ENCODE measurements around the gene IQGAP2.

IQGAP2 gene

GRCh38 chr5:76555717-76556116 is 152.6 kb downstream of the IQGAP2 start:
- TF ChIP-seq GATA1 (IDR thresholded peaks at IDR 0.05; ENCODE audit: low read depth, low read length) (no peak), POLR2A (IDR thresholded peaks at IDR 0.05; ENCODE audit: low read length) (no peak)
- DNase-seq = no peak

- no peak for TF ChIP-seq POLR2A (IDR thresholded peaks at IDR 0.05; ENCODE audit: low read length)
- TF ChIP-seq GATA1 (IDR thresholded peaks at IDR 0.05; ENCODE audit: low read depth, low read length) = no peak
- DNase-seq = no peak
Observed at GRCh38 chr5:76556511-76557221, 153.6 kb downstream of the IQGAP2 start.

GRCh38 chr5:76560952-76561891 is 158.1 kb downstream of the IQGAP2 start:
- TF ChIP-seq GATA1 (IDR thresholded peaks at IDR 0.05; ENCODE audit: low read depth, low read length) = no peak
- TF ChIP-seq POLR2A (IDR thresholded peaks at IDR 0.05; ENCODE audit: low read length) = no peak
- no peak for DNase-seq

GRCh38 chr5:76561959-76562358 is 158.9 kb downstream of the IQGAP2 start:
- no peak for TF ChIP-seq GATA1 (IDR thresholded peaks at IDR 0.05; ENCODE audit: low read depth, low read length)
- TF ChIP-seq POLR2A (IDR thresholded peaks at IDR 0.05; ENCODE audit: low read length) = no peak
- no peak for DNase-seq

GRCh38 chr5:76565009-76565408 is 161.9 kb downstream of the IQGAP2 start:
- TF ChIP-seq GATA1 (IDR thresholded peaks at IDR 0.05; ENCODE audit: low read depth, low read length) (no peak), POLR2A (IDR thresholded peaks at IDR 0.05; ENCODE audit: low read length) (no peak)
- no peak for DNase-seq

GRCh38 chr5:76570153-76570552 is 167.1 kb downstream of the IQGAP2 start:
- DNase-seq = no peak
- TF ChIP-seq GATA1 (IDR thresholded peaks at IDR 0.05; ENCODE audit: low read depth, low read length) (no peak), POLR2A (IDR thresholded peaks at IDR 0.05; ENCODE audit: low read length) (no peak)

- TF ChIP-seq GATA1 (IDR thresholded peaks at IDR 0.05; ENCODE audit: low read depth, low read length) (no peak), POLR2A (IDR thresholded peaks at IDR 0.05; ENCODE audit: low read length) (no peak)
- DNase-seq = no peak
Observed at GRCh38 chr5:76571559-76571958, 168.5 kb downstream of the IQGAP2 start.

- no peak for TF ChIP-seq GATA1 (IDR thresholded peaks at IDR 0.05; ENCODE audit: low read depth, low read length)
- no peak for TF ChIP-seq POLR2A (IDR thresholded peaks at IDR 0.05; ENCODE audit: low read length)
- no peak for DNase-seq
Observed at GRCh38 chr5:76576450-76576849, 173.4 kb downstream of the IQGAP2 start.

- DNase-seq = no peak
- TF ChIP-seq POLR2A (IDR thresholded peaks at IDR 0.05; ENCODE audit: low read length) = no peak
- TF ChIP-seq GATA1 (IDR thresholded peaks at IDR 0.05; ENCODE audit: low read depth, low read length) = no peak
Observed at GRCh38 chr5:76576996-76577395, 173.9 kb downstream of the IQGAP2 start.

- TF ChIP-seq POLR2A (IDR thresholded peaks at IDR 0.05; ENCODE audit: low read length) (no peak), GATA1 (IDR thresholded peaks at IDR 0.05; ENCODE audit: low read depth, low read length) (no peak)
- no peak for DNase-seq
Observed at GRCh38 chr5:76579166-76579937, 176.3 kb downstream of the IQGAP2 start.

- TF ChIP-seq GATA1 (IDR thresholded peaks at IDR 0.05; ENCODE audit: low read depth, low read length) = no peak
- TF ChIP-seq POLR2A (IDR thresholded peaks at IDR 0.05; ENCODE audit: low read length) = no peak
- DNase-seq = no peak
Observed at GRCh38 chr5:76580981-76581380, 177.9 kb downstream of the IQGAP2 start.

- TF ChIP-seq GATA1 (IDR thresholded peaks at IDR 0.05; ENCODE audit: low read depth, low read length) (no peak), POLR2A (IDR thresholded peaks at IDR 0.05; ENCODE audit: low read length) (no peak)
- peak; percentile 31 to 46 for DNase-seq
Observed at GRCh38 chr5:76582230-76583162, 179.4 kb downstream of the IQGAP2 start.

Measured in erythroblast (primary cell).